ENCODE data around the gene HADH. TPM values are rescaled to one million over a fixed set of nuclear protein-coding genes. Genes with fewer than 3 reads are reported as not detected.

HADH gene
- total and polyA plus RNA-seq, 12 donors = 24.5 to 123 (median 68.8) TPM

DNA sequence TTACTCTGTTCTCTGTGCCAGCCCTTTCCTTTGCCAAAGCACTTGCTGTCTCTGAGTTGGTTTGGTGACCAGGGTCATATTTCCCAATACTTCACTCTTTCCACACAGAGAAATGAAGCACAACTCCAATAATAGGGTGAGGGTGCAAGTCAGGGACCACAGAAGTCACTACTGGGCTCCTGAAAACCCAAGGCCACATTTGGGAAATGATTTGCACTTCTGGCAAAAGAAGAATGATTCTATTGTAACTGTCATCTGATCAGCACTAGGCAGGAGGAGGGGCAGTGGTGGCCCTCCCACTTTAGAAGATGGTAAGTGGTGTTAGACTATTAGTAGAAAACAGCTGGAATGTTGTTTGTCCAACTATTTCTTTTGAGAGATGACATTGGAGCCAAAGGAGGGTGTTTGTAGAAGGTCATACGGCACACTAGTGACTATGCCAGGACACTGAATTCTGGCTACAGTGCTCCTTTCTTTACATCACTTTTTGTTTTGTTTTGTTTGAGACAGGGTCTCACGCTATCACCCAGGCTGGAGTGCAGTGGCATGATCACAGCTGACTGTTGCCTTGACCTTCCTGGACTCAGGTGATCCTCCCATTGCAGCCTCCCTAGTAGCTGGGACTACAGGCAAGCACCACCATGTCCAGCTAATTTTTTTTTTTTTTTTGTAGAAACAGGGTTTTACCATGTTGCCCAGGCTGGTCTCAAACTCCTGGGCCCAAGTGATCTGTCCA, 10.8 kb upstream of the HADH start:
- Histone ChIP-seq H3K4me1 (replicated peaks in 1 of 2) (no peaks in the 10 kb centered on the region), H3K9me3 (replicated peaks in 1 of 3) (no peaks in the 10 kb centered on the region), H3K27me3 (no peaks in the 10 kb centered on the region), H3K27ac (no peak overlapping the region), H3K4me3 (no peak overlapping the region), H3K36me3 (replicated peaks in 1 of 2) (no peaks in the 10 kb centered on the region)
- 85 to 88% (median 86%) methylated on average over 2 of the region's 2 CpGs for whole genome bisulfite sequencing, 4 donors
- peak in 2 of 7 donors; percentile 25 to 27 for DNase-seq
- intact Hi-C loops (cut with DNase I) = no loop called here
- TF ChIP-seq CTCF (IDR thresholded peaks at IDR 0.05) = no peak

GRCh38 chr4:107987916-107988762, 1.6 kb upstream of the HADH start:
- H3K4me1 ChIP-seq (replicated peaks in 1 of 2) = peaks cover 23 to 34% of the 10 kb centered on the region in 2 donors
- H3K27ac ChIP-seq = peak overlapping the region in 1 of 5 donors; percentile 26
- no peak for DNase-seq
- H3K27me3 ChIP-seq = no peaks in the 10 kb centered on the region
- WGBS, 4 donors = 88 to 92% (median 91%) methylated on average over 10 of the region's 10 CpGs
- TF ChIP-seq POLR2A (IDR thresholded peaks at IDR 0.05) = no peak
- no peak for TF ChIP-seq CTCF (IDR thresholded peaks at IDR 0.05)
- no peaks in the 10 kb centered on the region for H3K9me3 ChIP-seq (replicated peaks in 1 of 3)
- intact Hi-C loops (cut with DNase I) = no loop called here
- peak overlapping the region in 1 of 4 donors; percentile 78 for H3K4me3 ChIP-seq
- no peaks in the 10 kb centered on the region for H3K36me3 ChIP-seq (replicated peaks in 1 of 2)

DNA sequence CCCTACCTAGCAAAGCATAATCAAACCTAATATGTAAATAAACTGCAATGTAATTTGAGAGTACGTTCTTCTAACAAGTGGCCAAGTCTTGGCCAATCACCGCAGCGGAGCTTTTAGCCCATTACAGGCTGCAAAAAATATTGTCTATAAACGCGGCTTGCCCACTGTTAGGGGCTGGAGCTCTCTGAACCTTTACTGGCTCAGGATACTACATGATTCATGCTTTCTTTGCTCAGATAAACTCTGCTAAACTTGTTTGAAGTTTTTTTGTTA, 990 bp upstream of the HADH start:
- H3K4me1 ChIP-seq (replicated peaks in 1 of 2) = peaks cover 23 to 38% of the 10 kb centered on the region in 2 donors
- H3K27me3 ChIP-seq = no peaks in the 10 kb centered on the region
- peak in 1 of 7 donors; percentile 5 for DNase-seq
- no peak for TF ChIP-seq CTCF (IDR thresholded peaks at IDR 0.05)
- TF ChIP-seq POLR2A (IDR thresholded peaks at IDR 0.05) = no peak
- no peaks in the 10 kb centered on the region for H3K9me3 ChIP-seq (replicated peaks in 1 of 3)
- H3K27ac ChIP-seq = peak overlapping the region in 1 of 5 donors; percentile 93
- peak overlapping the region in 1 of 4 donors; percentile 78 for H3K4me3 ChIP-seq
- intact Hi-C loops (cut with DNase I) = no loop called here
- WGBS, 4 donors = 43 to 71% (median 47%) methylated on average over 5 of the region's 5 CpGs
- no peaks in the 10 kb centered on the region for H3K36me3 ChIP-seq (replicated peaks in 1 of 2)

- Histone ChIP-seq H3K4me3 (peak overlapping the region in 2 of 4 donors; percentile 78 to 92), H3K4me1 (replicated peaks in 1 of 2) (peaks cover 23 to 41% of the 10 kb centered on the region in 2 donors), H3K27me3 (no peaks in the 10 kb centered on the region), H3K9me3 (replicated peaks in 1 of 3) (no peaks in the 10 kb centered on the region), H3K36me3 (replicated peaks in 1 of 2) (no peaks in the 10 kb centered on the region), H3K27ac (peak overlapping the region in 4 of 5 donors; percentile 84 to 93 (median 92))
- no peak for TF ChIP-seq POLR2A (IDR thresholded peaks at IDR 0.05)
- DNase-seq = peak in 1 of 7 donors; percentile 7
- 4 to 9% (median 6%) methylated on average over 8 of the region's 8 CpGs for WGBS, 4 donors
- intact Hi-C loops (cut with DNase I) = no loop called here
Measured at GRCh38 chr4:107989162-107989536, 540 bp upstream of the HADH start.

All from adrenal gland (tissue), 12 donors.